Esophagus squamous epithelium (tissue), 5 donors: ENCODE results near the gene CYB5R4. TPM values are rescaled to one million over a fixed set of nuclear protein-coding genes. Genes with fewer than 3 reads are reported as not detected.
A peak's percentile ranks its signal among the peaks of the same experiment; 100 is the strongest.

Experiments
- DNase-seq: peaks from one replicate; lab custom pipeline; 2025; lab: John Stamatoyannopoulos, UW
- H3K27ac ChIP-seq, 4 donors: fragments of 200-600 bp; sonication (generic); one replicate each; pipeline ENCODE4 v1.5.1; 2016 to 2019; ENCODE audit warnings: mild to moderate bottlenecking in 1 of 4
- H3K27me3 ChIP-seq, 4 donors: fragments of 200-600 bp; sonication (generic); 1 replicate in 3 of 4; 2 replicates in 1 of 4; pipeline versions ENCODE4 v1.5.1 to v1.6.0; 2017 to 2021; ENCODE audit warnings: antibody characterized with exemption in 1 of 4
- H3K36me3 ChIP-seq, 3 donors: fragments of 200-600 bp; sonication (generic); one replicate each; pipeline ENCODE4 v1.5.1; 2016 to 2019
- H3K4me1 ChIP-seq, 3 donors: fragments of 200-600 bp; sonication (generic); one replicate each; pipeline ENCODE4 v1.5.1; 2017 to 2019
- H3K4me3 ChIP-seq, 4 donors: fragments of 200-600 bp; sonication (generic); 1 replicate in 3 of 4; 2 replicates in 1 of 4; pipeline ENCODE4 v1.5.1; 2016 to 2019; ENCODE audit warnings: mild to moderate bottlenecking in 2 of 4, moderate library complexity in 1 of 4
- H3K9me3 ChIP-seq, 3 donors: fragments of 200-600 bp; sonication (generic); one replicate each; pipeline ENCODE4 v1.5.1; 2016 to 2019
- POLR2A ChIP-seq, 4 donors: fragments of 450-650 bp; IDR thresholded peaks; one replicate each; pipeline ENCODE4 v1.6.1; 2017; ENCODE audit warnings: antibody characterized with exemption in 4 of 4, mild to moderate bottlenecking in 4 of 4, moderate library complexity in 3 of 4
- WGBS, 2 donors: methylation state at CpG; one replicate each; pipeline ENCODE4 v1.1.5; 2018; 5-methylcytosine and 5-hydroxymethylcytosine counted together
- intact Hi-C: fragments of 100-400 bp; cut with DNase I; formaldehyde crosslinking; loops from one replicate; pipeline ENCODE4 v1.15.0; 2022
- total RNA-seq, 4 donors: library from RNA; depleted of rRNA; stranded (reverse); fragments of >200 nt; gene quantifications; one replicate each; pipeline ENCODE4 v1.1.0, GENCODE V29; 2016
- TF ChIP-seq, protein P1 (sequence below), 6 experiments: fragments of 450-650 bp in 4 of 6; fragments of 200-600 bp in 2 of 6; sonication (generic) in 2 of 6; IDR thresholded peaks; one replicate each; pipeline ENCODE4 v1.5.1; 2016 to 2019; ENCODE audit warnings: antibody characterized with exemption in 6 of 6, mild to moderate bottlenecking in 4 of 6, moderate library complexity in 4 of 6
- donor health status: DM: yes; HTN: yes; CAD: no.

Gene CYB5R4
- total RNA-seq, 4 donors from 2014 or later: 9.2 to 32.7 (median 14.2) TPM

DNA sequence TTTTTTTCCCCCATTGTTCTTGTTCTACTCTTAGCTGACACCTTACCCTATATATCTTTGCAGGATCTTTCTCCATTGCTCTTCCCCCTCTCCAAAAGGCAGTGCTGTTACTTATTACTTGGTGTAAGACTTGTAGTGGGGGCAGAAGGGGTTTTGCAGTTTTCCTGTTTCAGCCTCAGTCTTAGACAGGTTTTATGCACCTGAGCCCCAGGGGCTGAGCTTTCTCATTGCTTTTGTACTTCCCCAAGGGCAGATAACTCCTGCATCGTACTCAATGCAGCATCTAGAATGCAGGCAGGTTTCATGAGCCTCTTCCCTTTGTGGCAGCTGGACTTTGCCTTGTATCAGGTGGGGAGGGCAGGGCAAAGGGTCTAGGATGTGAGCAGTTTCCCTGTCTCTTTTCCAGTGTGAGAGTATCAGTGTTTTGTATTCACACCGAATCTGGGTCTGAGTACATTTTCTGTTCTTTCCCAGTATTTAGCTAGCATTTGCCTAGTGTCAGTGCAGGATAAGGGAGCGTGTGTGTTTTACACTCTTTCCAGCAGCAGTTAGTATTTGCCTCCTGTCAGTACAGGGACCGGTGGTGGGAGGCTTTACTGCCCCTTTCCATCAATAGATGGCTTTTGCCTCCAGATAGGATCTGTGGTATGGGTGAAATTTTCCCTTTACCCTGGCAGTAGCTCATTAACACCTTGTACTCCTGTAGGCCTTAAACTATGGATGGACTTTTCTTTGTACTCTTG is 19.6 kb downstream of the CYB5R4 start:
- no peak for TF ChIP-seq POLR2A (IDR thresholded peaks at IDR 0.05)
- 80 to 84% methylated on average over 4 of the region's 4 CpGs for WGBS, 2 donors

DNA sequence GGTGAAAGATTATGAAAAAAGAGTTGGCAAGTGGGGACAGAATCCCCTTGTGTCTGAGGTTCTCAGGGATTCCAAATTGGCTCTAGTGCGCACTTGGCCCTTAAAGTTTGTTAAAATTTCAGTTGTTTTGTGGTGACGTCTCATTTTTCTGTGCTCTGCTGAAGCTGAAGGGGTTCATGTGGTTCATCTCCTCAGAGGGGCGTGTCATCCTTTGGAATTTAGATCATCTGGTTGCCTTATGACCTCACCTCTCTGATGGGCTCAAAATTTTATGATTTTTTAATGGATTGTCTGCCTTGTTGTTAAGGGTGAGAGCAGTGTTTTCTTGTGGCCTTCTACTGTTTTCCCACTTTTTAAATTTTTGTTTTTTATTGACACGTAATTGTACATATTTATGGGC is 20.3 kb downstream of the CYB5R4 start:
- 92 to 93% methylated on average over 4 of the region's 4 CpGs for WGBS, 2 donors
- Histone ChIP-seq H3K9me3 (no peaks in the 10 kb centered on the region), H3K4me3 (no peak overlapping the region), H3K27ac (no peak overlapping the region), H3K27me3 (no peaks in the 10 kb centered on the region), H3K36me3 (no peaks in the 10 kb centered on the region), H3K4me1 (peaks cover 0 to 3% (median 0%) of the 10 kb centered on the region in 3 donors)
- DNase-seq: no peak
- TF ChIP-seq, protein P1, sequence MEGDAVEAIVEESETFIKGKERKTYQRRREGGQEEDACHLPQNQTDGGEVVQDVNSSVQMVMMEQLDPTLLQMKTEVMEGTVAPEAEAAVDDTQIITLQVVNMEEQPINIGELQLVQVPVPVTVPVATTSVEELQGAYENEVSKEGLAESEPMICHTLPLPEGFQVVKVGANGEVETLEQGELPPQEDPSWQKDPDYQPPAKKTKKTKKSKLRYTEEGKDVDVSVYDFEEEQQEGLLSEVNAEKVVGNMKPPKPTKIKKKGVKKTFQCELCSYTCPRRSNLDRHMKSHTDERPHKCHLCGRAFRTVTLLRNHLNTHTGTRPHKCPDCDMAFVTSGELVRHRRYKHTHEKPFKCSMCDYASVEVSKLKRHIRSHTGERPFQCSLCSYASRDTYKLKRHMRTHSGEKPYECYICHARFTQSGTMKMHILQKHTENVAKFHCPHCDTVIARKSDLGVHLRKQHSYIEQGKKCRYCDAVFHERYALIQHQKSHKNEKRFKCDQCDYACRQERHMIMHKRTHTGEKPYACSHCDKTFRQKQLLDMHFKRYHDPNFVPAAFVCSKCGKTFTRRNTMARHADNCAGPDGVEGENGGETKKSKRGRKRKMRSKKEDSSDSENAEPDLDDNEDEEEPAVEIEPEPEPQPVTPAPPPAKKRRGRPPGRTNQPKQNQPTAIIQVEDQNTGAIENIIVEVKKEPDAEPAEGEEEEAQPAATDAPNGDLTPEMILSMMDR (IDR thresholded peaks at IDR 0.05): no peak
- TF ChIP-seq POLR2A (IDR thresholded peaks at IDR 0.05): no peak
- intact Hi-C loops: loop anchor here (5.0 kb wide), 1 partner anchor 338 kb away; no protein-coding TSS in a partner anchor

More for the DNA sequence above, 19.6 kb downstream of the CYB5R4 start:
- no peaks in the 10 kb centered on the region for H3K4me1 ChIP-seq
- H3K27me3 ChIP-seq: no peaks in the 10 kb centered on the region
- DNase-seq: no peak
- no peak overlapping the region for H3K4me3 ChIP-seq
- no peak overlapping the region for H3K27ac ChIP-seq
- no peaks in the 10 kb centered on the region for H3K36me3 ChIP-seq
- no peaks in the 10 kb centered on the region for H3K9me3 ChIP-seq
- intact Hi-C loops: no loop called here

DNA sequence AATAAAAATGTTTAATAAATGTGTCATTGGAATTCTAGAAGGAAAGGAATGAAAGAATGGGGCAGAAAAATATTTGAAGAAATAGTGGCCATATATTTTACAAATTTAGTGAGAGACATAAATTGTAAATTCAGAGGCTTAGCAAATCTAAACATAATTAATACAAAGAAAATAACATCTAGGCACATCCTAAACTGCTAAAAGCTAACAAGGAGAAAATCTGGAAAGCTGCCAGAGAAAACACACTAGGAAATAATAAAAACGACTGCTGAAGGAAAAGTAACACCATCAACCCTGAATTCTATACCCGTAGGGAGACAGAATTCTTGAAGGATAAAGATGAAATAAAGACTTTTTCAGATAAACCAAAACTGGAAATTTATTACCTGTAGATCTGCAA is 23.8 kb downstream of the CYB5R4 start:
- no peak for TF ChIP-seq POLR2A (IDR thresholded peaks at IDR 0.05)
- TF ChIP-seq, protein P1 (IDR thresholded peaks at IDR 0.05): no peak
- Histone ChIP-seq H3K4me3 (no peak overlapping the region), H3K36me3 (no peaks in the 10 kb centered on the region), H3K27ac (no peak overlapping the region), H3K9me3 (no peaks in the 10 kb centered on the region), H3K4me1 (peaks cover 0 to 3% (median 0%) of the 10 kb centered on the region in 3 donors), H3K27me3 (no peaks in the 10 kb centered on the region)
- intact Hi-C loops: loop anchor here (5.0 kb wide), 1 partner anchor 334 kb away; no protein-coding TSS in a partner anchor
- DNase-seq: no peak
- WGBS, 2 donors: 39 to 55% methylated on average over 2 of the region's 2 CpGs

DNA sequence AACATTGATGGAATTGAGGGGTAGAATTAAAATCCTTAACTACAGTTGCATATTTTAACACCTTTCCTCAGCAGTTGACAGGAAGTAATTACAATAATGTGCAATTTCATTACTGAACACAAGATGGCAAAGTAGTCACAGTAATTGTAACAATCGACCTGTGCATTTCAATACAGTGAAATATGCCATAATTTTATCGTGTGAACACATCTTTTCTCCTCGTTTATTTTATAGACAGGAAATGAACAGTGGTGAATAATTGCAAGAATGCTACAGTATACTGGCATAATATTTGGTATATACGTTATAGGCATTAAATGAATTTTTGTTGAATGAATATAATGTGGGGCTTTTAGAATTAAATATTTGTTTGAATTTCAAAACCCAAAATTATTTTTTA is 25.0 kb downstream of the CYB5R4 start:
- Histone ChIP-seq H3K9me3 (no peaks in the 10 kb centered on the region), H3K36me3 (no peaks in the 10 kb centered on the region), H3K27me3 (no peaks in the 10 kb centered on the region), H3K4me1 (peaks cover 0 to 3% (median 0%) of the 10 kb centered on the region in 3 donors), H3K4me3 (no peak overlapping the region), H3K27ac (no peak overlapping the region)
- no peak for TF ChIP-seq POLR2A (IDR thresholded peaks at IDR 0.05)
- TF ChIP-seq, protein P1 (IDR thresholded peaks at IDR 0.05): peak; percentile 51 to 81 (median 68)
- 4 to 6% methylated on average over 4 of the region's 4 CpGs for WGBS, 2 donors
- intact Hi-C loops: loop anchor here (5.0 kb wide), 1 partner anchor 333 kb away; no protein-coding TSS in a partner anchor
- no peak for DNase-seq

DNA sequence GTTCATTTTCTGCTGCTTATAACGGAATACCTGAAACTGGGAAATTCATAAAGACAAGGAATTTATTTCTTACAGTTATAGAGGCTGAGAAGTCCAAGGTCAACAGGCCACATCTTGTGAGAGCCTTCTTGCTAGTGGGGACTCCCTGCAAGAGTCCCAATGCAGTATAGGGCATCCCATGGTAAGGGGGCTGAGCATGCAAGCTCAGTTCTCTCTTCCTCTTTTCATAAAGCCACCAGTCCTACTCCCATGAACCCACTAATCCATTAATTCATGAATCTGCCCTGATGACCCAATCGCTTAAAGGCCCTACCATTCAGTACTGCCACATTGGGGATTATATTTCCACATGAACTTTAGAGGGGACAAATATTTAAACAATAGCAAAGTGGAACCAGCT is 26.5 kb downstream of the CYB5R4 start:
- Histone ChIP-seq H3K36me3 (no peaks in the 10 kb centered on the region), H3K4me1 (peaks cover 0 to 3% (median 0%) of the 10 kb centered on the region in 3 donors), H3K27me3 (no peaks in the 10 kb centered on the region), H3K27ac (no peak overlapping the region), H3K9me3 (no peaks in the 10 kb centered on the region), H3K4me3 (no peak overlapping the region)
- WGBS, 2 donors: 96% methylated on average over 2 of the region's 2 CpGs
- no peak for TF ChIP-seq POLR2A (IDR thresholded peaks at IDR 0.05)
- TF ChIP-seq, protein P1 (IDR thresholded peaks at IDR 0.05): no peak
- intact Hi-C loops: no loop called here
- no peak for DNase-seq
